Colonic mucosa (tissue), 4 donors: ENCODE measurements around the gene CACNG3. TPM values are rescaled to one million over a fixed set of nuclear protein-coding genes. Genes with fewer than 3 reads are reported as not detected.

Experiments
- DNase-seq: peaks from one replicate; pipeline ENCODE4 v3.0.0-alpha.2; 2020
- H3K27ac ChIP-seq: fragments of 200-600 bp; one replicate; pipeline ENCODE4 v1.8.0; 2021
- H3K27me3 ChIP-seq: fragments of 200-600 bp; one replicate; pipeline ENCODE4 v1.8.0; 2021
- H3K36me3 ChIP-seq: fragments of 200-600 bp; one replicate; pipeline ENCODE4 v1.8.0; 2021
- H3K4me1 ChIP-seq: fragments of 200-600 bp; one replicate; pipeline ENCODE4 v1.8.0; 2021; ENCODE audit warnings: mild to moderate bottlenecking
- H3K4me3 ChIP-seq: fragments of 200-600 bp; one replicate; pipeline ENCODE4 v1.8.0; 2021
- H3K9ac ChIP-seq, 2 donors: one replicate each; pipeline ENCODE4 v1.7.0; 2013; ENCODE audit warnings: control low read depth in 2 of 2, low read depth in 2 of 2, low read length in 2 of 2
- H3K9me3 ChIP-seq: fragments of 200-600 bp; one replicate; pipeline ENCODE4 v1.8.0; 2021
- intact Hi-C: fragments of 100-400 bp; cut with DNase I; formaldehyde crosslinking; loops from one replicate; pipeline ENCODE4 v1.14.1; 2022
- total RNA-seq, 2 donors: library from RNA; stranded (reverse); fragmentation: NEBNext Ultra II Directional in 1 of 2; extraction: Animal tissue kit (Norgen Biotek cat#: 25700) in 1 of 2; gene quantifications; one replicate each; pipeline ENCODE4 v1.2.1, GENCODE V29; 2021
- TF ChIP-seq, protein P1 (sequence below): fragments of 200-600 bp; IDR thresholded peaks from one replicate; pipeline ENCODE4 v1.8.0; 2022; ENCODE audit warnings: antibody characterized with exemption, mild to moderate bottlenecking
- donor health status: healthy.
- donor health status: DM: no; HTN: no; CAD: no.
- donor health status: DM: no; HTN: no; CAD: no.

Gene CACNG3
- total RNA-seq, 2 donors from 2014 or later, result not detected

GRCh38 chr16:24364596-24364995 lies 108.5 kb downstream of the CACNG3 start:
- no peak for DNase-seq
- Histone ChIP-seq H3K27me3 (no peaks in the 10 kb centered on the region), H3K4me3 (no peak overlapping the region), H3K9me3 (no peaks in the 10 kb centered on the region), H3K4me1 (no peaks in the 10 kb centered on the region), H3K36me3 (no peaks in the 10 kb centered on the region), H3K9ac (no peak overlapping the region), H3K27ac (no peak overlapping the region)
- TF ChIP-seq, protein P1, sequence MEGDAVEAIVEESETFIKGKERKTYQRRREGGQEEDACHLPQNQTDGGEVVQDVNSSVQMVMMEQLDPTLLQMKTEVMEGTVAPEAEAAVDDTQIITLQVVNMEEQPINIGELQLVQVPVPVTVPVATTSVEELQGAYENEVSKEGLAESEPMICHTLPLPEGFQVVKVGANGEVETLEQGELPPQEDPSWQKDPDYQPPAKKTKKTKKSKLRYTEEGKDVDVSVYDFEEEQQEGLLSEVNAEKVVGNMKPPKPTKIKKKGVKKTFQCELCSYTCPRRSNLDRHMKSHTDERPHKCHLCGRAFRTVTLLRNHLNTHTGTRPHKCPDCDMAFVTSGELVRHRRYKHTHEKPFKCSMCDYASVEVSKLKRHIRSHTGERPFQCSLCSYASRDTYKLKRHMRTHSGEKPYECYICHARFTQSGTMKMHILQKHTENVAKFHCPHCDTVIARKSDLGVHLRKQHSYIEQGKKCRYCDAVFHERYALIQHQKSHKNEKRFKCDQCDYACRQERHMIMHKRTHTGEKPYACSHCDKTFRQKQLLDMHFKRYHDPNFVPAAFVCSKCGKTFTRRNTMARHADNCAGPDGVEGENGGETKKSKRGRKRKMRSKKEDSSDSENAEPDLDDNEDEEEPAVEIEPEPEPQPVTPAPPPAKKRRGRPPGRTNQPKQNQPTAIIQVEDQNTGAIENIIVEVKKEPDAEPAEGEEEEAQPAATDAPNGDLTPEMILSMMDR, result no peak
- intact Hi-C loops, result no loop called here

GRCh38 chr16:24367186-24367710 lies 111.1 kb downstream of the CACNG3 start:
- Histone ChIP-seq H3K36me3 (no peaks in the 10 kb centered on the region), H3K27ac (no peak overlapping the region), H3K27me3 (no peaks in the 10 kb centered on the region), H3K4me3 (no peak overlapping the region), H3K4me1 (no peaks in the 10 kb centered on the region), H3K9me3 (no peaks in the 10 kb centered on the region), H3K9ac (no peak overlapping the region)
- TF ChIP-seq, protein P1, result no peak
- no peak for DNase-seq
- intact Hi-C loops, result no loop called here

DNA sequence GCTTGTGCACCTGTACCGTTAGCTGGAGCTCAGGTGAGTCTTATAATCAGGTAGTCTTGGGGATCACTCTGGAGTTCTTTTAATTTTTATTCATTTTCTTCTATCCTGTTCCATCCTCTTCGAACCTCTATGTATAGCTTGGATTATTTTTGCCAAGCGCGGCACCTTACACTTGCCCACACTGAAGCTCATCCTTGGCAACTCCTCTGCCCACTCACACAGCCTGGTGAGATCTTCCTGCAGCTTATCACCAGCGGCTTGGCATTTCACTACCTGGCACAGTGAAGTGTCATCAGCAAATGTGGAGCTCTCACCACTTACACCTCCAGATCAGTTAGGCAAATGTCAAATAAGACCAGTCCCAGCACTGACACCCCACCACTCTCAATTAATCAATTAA lies 116.7 kb downstream of the CACNG3 start:
- H3K27me3 ChIP-seq, result no peaks in the 10 kb centered on the region
- H3K9ac ChIP-seq, result no peak overlapping the region
- H3K9me3 ChIP-seq, result no peaks in the 10 kb centered on the region
- intact Hi-C loops, result no loop called here
- H3K4me1 ChIP-seq, result no peaks in the 10 kb centered on the region
- DNase-seq, result no peak
- H3K27ac ChIP-seq, result no peak overlapping the region
- TF ChIP-seq, protein P1, result no peak
- H3K36me3 ChIP-seq, result no peaks in the 10 kb centered on the region
- no peak overlapping the region for H3K4me3 ChIP-seq

DNA sequence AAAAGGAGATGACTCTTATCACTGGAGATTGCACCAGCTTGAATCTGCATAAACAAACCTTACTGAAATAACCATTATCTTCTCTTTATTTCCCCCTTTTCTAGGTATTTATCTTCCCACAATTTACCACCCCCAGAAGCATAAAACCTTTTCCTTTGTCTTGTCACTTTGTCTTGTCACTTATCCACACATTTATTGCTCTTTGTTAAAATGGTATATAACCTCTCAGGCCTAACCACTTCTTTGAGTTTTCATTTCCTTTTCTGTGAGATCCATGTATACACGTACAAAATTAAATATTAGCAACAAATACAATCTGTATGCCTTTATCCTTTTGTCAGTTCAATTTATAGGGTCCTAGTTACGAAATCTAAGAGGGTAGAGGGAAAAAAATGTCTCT lies 122.9 kb downstream of the CACNG3 start:
- Histone ChIP-seq H3K4me1 (no peaks in the 10 kb centered on the region), H3K9me3 (no peaks in the 10 kb centered on the region), H3K36me3 (no peaks in the 10 kb centered on the region), H3K27me3 (no peaks in the 10 kb centered on the region), H3K4me3 (no peak overlapping the region), H3K27ac (no peak overlapping the region), H3K9ac (no peak overlapping the region)
- intact Hi-C loops, result no loop called here
- DNase-seq, result no peak
- TF ChIP-seq, protein P1, result no peak

DNA sequence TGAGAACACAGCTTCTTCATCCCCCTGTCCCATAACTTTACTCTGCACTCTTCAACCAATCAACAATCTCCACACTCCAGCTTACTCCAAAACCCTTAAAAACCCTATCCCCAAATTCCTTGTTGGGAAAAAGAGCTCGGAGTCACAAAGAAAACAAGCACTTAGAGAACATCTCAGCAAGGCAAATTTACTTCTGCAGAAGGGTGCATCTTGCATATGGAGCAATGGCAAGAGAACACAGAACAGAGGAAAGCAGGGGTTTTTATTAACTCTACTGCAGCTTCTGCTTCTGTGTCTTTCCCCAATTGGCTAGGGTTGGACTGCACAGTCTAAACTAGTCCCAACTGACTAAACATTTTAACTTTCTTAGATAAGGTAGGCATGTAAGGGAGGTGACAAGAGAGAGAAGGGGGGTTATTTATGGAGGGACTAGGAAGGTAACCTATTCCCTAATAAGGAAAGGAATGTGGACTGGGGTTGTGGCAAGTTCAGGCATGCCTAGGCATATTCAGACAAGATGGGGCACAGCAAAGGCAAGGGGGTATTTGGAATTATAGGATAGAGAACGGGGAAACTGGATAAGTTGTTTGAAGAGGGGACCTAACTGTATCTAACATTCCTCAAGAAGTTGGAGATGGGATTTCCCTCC lies 125.5 kb downstream of the CACNG3 start:
- Histone ChIP-seq H3K27me3 (no peaks in the 10 kb centered on the region), H3K4me1 (no peaks in the 10 kb centered on the region), H3K27ac (no peak overlapping the region), H3K4me3 (no peak overlapping the region), H3K9me3 (no peaks in the 10 kb centered on the region), H3K9ac (no peak overlapping the region), H3K36me3 (no peaks in the 10 kb centered on the region)
- TF ChIP-seq, protein P1, result no peak
- intact Hi-C loops, result no loop called here
- DNase-seq, result no peak
